Activated T-cell treated with anti-CD3 and anti-CD28 coated beads for 24 hours (primary cell): ENCODE measurements around the gene ZFYVE27.
"Not testable (repeated sequence)": the region's sequence is repeated elsewhere in the genome, so short reads cannot be mapped to it uniquely, and the experiment has no call there.

Experiments used
- DNase-seq: peaks from one replicate; pipeline ENCODE4 v3.0.0-alpha.2; 2020; ENCODE audit warnings: low read depth

Gene ZFYVE27

GRCh38 chr10:97736902-97737769, at the start of gene ZFYVE27:
ZFYVE27 (plus strand) TSS chr10:97737128; CDS start chr10:97738478, 1,350 bp downstream.
- DNase-seq = peak; percentile 95

GRCh38 chr10:97687785-97688781, 48.8 kb upstream of the ZFYVE27 start:
- DNase-seq = no peak

- DNase-seq = no peak
Observed at GRCh38 chr10:97689559-97690020, 47.3 kb upstream of the ZFYVE27 start.

- no peak for DNase-seq
Observed at GRCh38 chr10:97690133-97690532, 46.8 kb upstream of the ZFYVE27 start.

GRCh38 chr10:97698072-97698655, 38.8 kb upstream of the ZFYVE27 start:
- not testable (repeated sequence) for DNase-seq

- peak; percentile 13 for DNase-seq
Observed at GRCh38 chr10:97701438-97702069, 35.4 kb upstream of the ZFYVE27 start.

- DNase-seq = no peak
Observed at GRCh38 chr10:97703398-97704067, 33.4 kb upstream of the ZFYVE27 start.

GRCh38 chr10:97704341-97704740, 32.6 kb upstream of the ZFYVE27 start:
- no peak for DNase-seq

- DNase-seq = no peak
Observed at GRCh38 chr10:97705006-97705670, 31.8 kb upstream of the ZFYVE27 start.

GRCh38 chr10:97707134-97707861, 29.6 kb upstream of the ZFYVE27 start:
- DNase-seq = no peak

- no peak for DNase-seq
Observed at GRCh38 chr10:97708167-97708566, 28.8 kb upstream of the ZFYVE27 start.

- no peak for DNase-seq
Observed at GRCh38 chr10:97708976-97709946, 27.7 kb upstream of the ZFYVE27 start.

- no peak for DNase-seq
Observed at GRCh38 chr10:97711640-97712572, 25.0 kb upstream of the ZFYVE27 start.

- DNase-seq = no peak
Observed at GRCh38 chr10:97713339-97713825, 23.5 kb upstream of the ZFYVE27 start, which contains the start of gene MARVELD1. MARVELD1 (plus strand) TSS chr10:97713730; CDS start chr10:97713877, 147 bp downstream.

GRCh38 chr10:97713826-97714400, 23.0 kb upstream of the ZFYVE27 start:
- no peak for DNase-seq

- no peak for DNase-seq
Observed at GRCh38 chr10:97714401-97715258, 22.3 kb upstream of the ZFYVE27 start.
